ENCODE measurements around the gene SETMAR. TPM values are rescaled to one million over a fixed set of nuclear protein-coding genes. Genes with fewer than 3 reads are reported as not detected.

The SETMAR gene
- total and polyA plus RNA-seq, 2 donors (not counting 1 experiment from before 2014, with no cell fraction given): 13.9 to 14.7 TPM

DNA sequence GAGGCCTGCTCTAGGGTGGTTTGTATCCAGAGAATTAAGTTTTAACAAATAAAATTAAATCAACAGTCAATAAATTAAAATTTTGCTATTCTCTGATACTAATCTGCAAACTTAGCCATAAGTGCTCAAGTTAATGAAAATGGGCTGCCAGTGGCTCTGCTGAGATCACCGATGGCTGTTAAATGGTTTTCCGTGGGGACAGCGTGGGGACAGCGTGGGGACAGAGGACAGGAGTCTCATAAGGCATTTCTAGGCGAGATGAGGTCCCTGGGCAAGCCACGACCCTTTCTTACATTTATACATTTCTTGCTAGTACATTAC, 53.0 kb downstream of the SETMAR start:
- Histone ChIP-seq H4K20me1 (ENCODE audit: control insufficient read depth, extremely low read depth, insufficient read depth, low read length) (no peaks in the 10 kb centered on the region), H3K79me2 (ENCODE audit: control insufficient read depth, insufficient read depth, low read length) (no peaks in the 10 kb centered on the region), H3K27ac (ENCODE audit: insufficient read depth, low read length) (no peak overlapping the region), H3K9me3 (ENCODE audit: control insufficient read depth, insufficient read depth, low read depth, low read length) (no peaks in the 10 kb centered on the region), H2AFZ (ENCODE audit: low read length) (no peak overlapping the region), H3K9ac (ENCODE audit: insufficient read depth, low read length) (no peak overlapping the region), H3K4me3 (replicated peaks in 1 of 4; ENCODE audit: control extremely low read depth in 1 of 4, insufficient read depth in 1 of 4, low read depth in 3 of 4, low read length in 4 of 4) (no peak overlapping the region), H3K4me2 (ENCODE audit: extremely low read depth, insufficient read depth, low read length) (no peak overlapping the region), H3K36me3 (ENCODE audit: control insufficient read depth, insufficient read depth, low read length) (no peaks in the 10 kb centered on the region), H3K4me1 (ENCODE audit: control insufficient read depth, extremely low read depth, insufficient read depth, low read length) (peaks cover 5% of the 10 kb centered on the region), H3K27me3 (ENCODE audit: control insufficient read depth, insufficient read depth, low read length) (no peaks in the 10 kb centered on the region)
- TF ChIP-seq, protein P1, sequence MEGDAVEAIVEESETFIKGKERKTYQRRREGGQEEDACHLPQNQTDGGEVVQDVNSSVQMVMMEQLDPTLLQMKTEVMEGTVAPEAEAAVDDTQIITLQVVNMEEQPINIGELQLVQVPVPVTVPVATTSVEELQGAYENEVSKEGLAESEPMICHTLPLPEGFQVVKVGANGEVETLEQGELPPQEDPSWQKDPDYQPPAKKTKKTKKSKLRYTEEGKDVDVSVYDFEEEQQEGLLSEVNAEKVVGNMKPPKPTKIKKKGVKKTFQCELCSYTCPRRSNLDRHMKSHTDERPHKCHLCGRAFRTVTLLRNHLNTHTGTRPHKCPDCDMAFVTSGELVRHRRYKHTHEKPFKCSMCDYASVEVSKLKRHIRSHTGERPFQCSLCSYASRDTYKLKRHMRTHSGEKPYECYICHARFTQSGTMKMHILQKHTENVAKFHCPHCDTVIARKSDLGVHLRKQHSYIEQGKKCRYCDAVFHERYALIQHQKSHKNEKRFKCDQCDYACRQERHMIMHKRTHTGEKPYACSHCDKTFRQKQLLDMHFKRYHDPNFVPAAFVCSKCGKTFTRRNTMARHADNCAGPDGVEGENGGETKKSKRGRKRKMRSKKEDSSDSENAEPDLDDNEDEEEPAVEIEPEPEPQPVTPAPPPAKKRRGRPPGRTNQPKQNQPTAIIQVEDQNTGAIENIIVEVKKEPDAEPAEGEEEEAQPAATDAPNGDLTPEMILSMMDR (conservative IDR thresholded peaks at IDR 0.05 in 1 of 2, IDR thresholded peaks at IDR 0.05 in 1 of 2; ENCODE audit: low read depth in 1 of 2, low read length in 2 of 2): no peak
- TF ChIP-seq EZH2 (IDR thresholded peaks at IDR 0.05; ENCODE audit: low read length, missing control alignments): no peak
- no peak for DNase-seq (ENCODE audit: low read depth in 2 of 2)

DNA sequence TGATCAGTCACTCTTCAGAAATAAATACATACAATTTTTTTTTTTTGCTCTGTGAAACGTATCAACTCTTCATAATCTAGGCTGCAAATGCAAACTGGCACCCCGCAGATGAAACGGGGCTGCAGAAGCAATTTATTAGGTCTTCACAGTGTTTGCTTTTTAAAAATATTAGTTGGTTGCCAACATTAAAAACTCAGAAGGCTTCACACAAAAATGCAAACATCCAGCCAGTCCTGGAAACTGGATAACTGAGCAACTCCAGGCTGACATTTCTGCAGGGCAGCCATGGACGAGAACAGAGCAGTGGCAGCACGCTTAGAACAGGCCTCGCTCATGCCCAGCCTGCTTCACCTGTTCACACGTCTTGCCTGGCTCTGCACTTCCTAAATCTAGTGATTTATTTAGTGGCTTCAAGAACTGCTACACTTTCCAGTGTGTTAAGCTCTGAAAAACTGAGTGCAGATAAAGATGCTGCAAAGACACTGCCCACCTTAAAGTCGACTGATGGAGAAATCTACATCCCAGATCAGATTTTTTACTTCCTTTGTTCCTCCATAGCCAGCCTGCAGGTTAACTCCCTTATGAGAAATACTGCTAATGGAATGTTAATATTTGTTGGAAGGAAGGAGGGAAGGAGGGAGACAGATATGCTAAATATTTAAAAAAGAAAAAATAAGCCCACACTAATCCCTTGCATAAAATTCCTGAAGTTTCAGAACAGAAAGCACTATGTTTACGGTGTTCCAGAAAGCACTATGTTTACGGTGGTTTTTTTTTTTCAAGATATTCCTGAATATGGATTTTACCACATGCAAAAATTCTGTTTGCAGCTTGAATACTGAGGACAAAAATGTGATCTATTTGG, 53.6 kb downstream of the SETMAR start:
- no peak overlapping the region for H3K27ac ChIP-seq (ENCODE audit: insufficient read depth, low read length)
- TF ChIP-seq, protein P1 (conservative IDR thresholded peaks at IDR 0.05 in 1 of 2, IDR thresholded peaks at IDR 0.05 in 1 of 2; ENCODE audit: low read depth in 1 of 2, low read length in 2 of 2): no peak
- TF ChIP-seq EZH2 (IDR thresholded peaks at IDR 0.05; ENCODE audit: low read length, missing control alignments): no peak
- no peak overlapping the region for H3K4me2 ChIP-seq (ENCODE audit: extremely low read depth, insufficient read depth, low read length)
- H3K27me3 ChIP-seq (ENCODE audit: control insufficient read depth, insufficient read depth, low read length): no peaks in the 10 kb centered on the region
- H3K9ac ChIP-seq (ENCODE audit: insufficient read depth, low read length): no peak overlapping the region
- no peak overlapping the region for H3K4me3 ChIP-seq (replicated peaks in 1 of 4; ENCODE audit: control extremely low read depth in 1 of 4, insufficient read depth in 1 of 4, low read depth in 3 of 4, low read length in 4 of 4)
- H3K79me2 ChIP-seq (ENCODE audit: control insufficient read depth, insufficient read depth, low read length): no peaks in the 10 kb centered on the region
- no peaks in the 10 kb centered on the region for H3K36me3 ChIP-seq (ENCODE audit: control insufficient read depth, insufficient read depth, low read length)
- no peak for DNase-seq (ENCODE audit: low read depth in 2 of 2)
- no peaks in the 10 kb centered on the region for H3K9me3 ChIP-seq (ENCODE audit: control insufficient read depth, insufficient read depth, low read depth, low read length)
- peaks cover 4% of the 10 kb centered on the region for H3K4me1 ChIP-seq (ENCODE audit: control insufficient read depth, extremely low read depth, insufficient read depth, low read length)
- H2AFZ ChIP-seq (ENCODE audit: low read length): no peak overlapping the region
- H4K20me1 ChIP-seq (ENCODE audit: control insufficient read depth, extremely low read depth, insufficient read depth, low read length): no peaks in the 10 kb centered on the region

DNA sequence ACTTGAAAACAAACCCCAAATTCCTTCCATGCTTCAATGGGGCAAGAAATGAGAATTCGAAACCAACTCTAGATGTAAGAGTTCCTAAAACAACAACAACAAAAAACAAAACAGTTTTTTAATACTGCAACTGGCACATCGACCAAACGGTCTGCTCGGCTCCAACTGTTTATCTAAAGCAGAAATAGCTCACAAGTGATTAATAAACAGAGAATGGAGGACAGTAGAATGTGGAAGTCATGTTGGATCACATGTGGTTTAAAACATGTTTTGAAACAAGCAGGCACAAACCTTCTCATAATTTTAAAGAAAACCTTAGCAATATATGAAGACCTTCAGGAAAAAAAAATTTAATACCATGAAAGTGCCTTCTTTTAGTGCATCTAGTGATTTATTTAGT, 55.1 kb downstream of the SETMAR start:
- Histone ChIP-seq H3K36me3 (ENCODE audit: control insufficient read depth, insufficient read depth, low read length) (no peaks in the 10 kb centered on the region), H3K27me3 (ENCODE audit: control insufficient read depth, insufficient read depth, low read length) (no peaks in the 10 kb centered on the region), H2AFZ (ENCODE audit: low read length) (no peak overlapping the region), H3K4me2 (ENCODE audit: extremely low read depth, insufficient read depth, low read length) (peak overlapping the region; percentile 32), H3K9me3 (ENCODE audit: control insufficient read depth, insufficient read depth, low read depth, low read length) (no peaks in the 10 kb centered on the region), H3K79me2 (ENCODE audit: control insufficient read depth, insufficient read depth, low read length) (no peaks in the 10 kb centered on the region), H3K9ac (ENCODE audit: insufficient read depth, low read length) (no peak overlapping the region), H3K27ac (ENCODE audit: insufficient read depth, low read length) (peak overlapping the region; percentile 15), H3K4me1 (ENCODE audit: control insufficient read depth, extremely low read depth, insufficient read depth, low read length) (peaks cover 4% of the 10 kb centered on the region), H4K20me1 (ENCODE audit: control insufficient read depth, extremely low read depth, insufficient read depth, low read length) (no peaks in the 10 kb centered on the region), H3K4me3 (replicated peaks in 1 of 4; ENCODE audit: control extremely low read depth in 1 of 4, insufficient read depth in 1 of 4, low read depth in 3 of 4, low read length in 4 of 4) (no peak overlapping the region)
- no peak for DNase-seq (ENCODE audit: low read depth in 2 of 2)
- TF ChIP-seq EZH2 (IDR thresholded peaks at IDR 0.05; ENCODE audit: low read length, missing control alignments): no peak
- TF ChIP-seq, protein P1 (conservative IDR thresholded peaks at IDR 0.05 in 1 of 2, IDR thresholded peaks at IDR 0.05 in 1 of 2; ENCODE audit: low read depth in 1 of 2, low read length in 2 of 2): no peak

All from fibroblast of lung (primary cell).